ENCODE data around the gene CDK16.
A peak's percentile ranks its signal among the peaks of the same experiment; 100 is the strongest.

CDK16 gene

DNA sequence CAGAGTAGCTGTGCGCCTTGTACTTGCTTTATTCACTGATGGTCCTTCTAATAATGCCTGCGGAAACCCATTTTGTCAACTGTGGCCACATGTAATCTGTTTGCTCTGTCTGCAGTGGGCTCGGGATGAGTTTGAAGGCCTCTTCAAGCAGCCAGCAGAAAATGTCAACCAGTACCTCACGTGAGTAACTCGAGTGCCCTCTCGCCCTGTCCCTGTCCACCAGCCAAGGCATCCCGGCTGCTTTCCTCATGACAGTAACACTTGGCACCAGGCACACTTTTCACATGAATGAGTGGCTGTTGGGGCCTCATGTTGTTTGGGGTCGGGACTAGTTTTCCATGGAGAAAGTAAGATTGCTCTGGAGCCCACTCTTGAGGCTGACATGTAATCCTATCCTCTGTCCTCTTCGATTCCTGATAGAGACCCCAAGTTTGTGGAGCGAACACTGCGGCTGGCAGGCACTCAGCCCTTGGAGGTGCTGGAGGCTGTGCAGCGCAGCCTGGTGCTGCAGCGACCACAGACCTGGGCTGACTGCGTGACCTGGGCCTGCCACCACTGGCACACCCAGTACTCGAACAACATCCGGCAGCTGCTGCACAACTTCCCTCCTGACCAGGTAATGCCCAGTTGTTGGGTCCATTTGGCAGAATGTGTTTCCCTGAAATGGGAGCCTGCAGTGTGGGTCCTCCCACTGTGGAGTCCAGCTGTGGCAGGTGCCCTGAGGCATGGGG lies 8.8 kb upstream of the CDK16 start:
- no peak for DNase-seq

GRCh38 chrX:47210661-47211425 lies 7.6 kb upstream of the CDK16 start:
- no peak for DNase-seq

DNA sequence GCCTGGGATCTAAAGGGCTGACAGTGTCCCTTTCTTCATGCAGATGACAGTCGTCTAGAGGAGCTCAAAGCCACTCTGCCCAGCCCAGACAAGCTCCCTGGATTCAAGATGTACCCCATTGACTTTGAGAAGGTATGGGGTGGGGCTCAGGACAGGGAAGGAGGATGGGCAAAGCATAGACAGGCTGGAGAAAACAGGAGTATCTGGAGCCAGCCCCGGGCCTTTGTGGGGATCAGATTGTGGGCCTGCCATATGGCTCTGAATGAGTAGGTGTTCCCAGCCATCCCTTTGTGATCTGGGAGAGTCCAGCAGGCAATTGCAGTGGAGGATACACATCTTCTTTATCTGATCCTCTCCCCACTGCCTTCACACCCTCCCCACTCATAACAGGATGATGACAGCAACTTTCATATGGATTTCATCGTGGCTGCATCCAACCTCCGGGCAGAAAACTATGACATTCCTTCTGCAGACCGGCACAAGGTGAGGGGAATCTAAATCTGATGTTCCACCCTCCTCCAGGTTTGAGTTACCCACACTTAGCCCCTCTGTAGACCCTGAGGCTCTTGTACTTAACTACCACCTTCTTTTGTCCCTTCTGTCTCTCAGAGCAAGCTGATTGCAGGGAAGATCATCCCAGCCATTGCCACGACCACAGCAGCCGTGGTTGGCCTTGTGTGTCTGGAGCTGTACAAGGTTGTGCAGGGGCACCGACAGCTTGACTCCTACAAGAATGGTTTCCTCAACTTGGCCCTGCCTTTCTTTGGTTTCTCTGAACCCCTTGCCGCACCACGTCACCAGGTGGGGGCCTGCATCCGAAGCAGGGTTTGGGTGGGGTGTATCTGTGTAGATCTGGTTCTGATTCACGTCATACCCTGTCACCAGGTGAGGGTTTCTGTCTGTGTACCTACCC lies 5.8 kb upstream of the CDK16 start:
- no peak for DNase-seq

- DNase-seq, result no peak
Measured at GRCh38 chrX:47214435-47215077, 3.9 kb upstream of the CDK16 start.

DNA sequence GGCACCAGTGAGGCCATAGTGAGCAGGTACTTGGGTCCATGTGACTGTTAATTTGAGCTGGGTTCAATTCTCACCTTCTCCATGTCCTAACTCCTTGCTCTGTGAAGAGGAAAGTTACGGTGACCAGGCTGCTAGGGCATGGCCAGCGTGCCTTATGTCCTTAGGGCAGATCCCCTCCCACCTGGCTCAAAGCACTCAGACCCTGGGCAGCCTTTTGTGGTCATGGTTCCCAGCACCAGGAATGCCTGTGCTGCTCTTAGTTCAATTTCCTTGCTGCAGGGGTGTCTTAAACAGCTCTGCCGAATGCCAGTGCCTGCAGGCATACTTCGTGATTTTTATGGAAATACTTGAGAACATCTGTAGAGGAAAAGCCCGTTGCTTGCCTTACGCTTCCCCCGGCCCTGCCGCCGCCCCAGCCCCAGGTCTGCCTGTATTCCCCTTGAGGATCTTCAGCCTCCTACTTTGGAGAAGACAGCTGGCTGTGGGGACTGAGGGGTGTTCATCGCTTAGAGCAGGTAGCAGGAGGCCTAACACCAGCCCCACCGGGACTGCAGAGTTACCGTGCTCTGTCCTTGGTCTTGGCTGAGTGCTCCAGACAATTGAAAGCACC lies 3.1 kb upstream of the CDK16 start:
- DNase-seq, result no peak

GRCh38 chrX:47216393-47216925 lies 2.0 kb upstream of the CDK16 start:
- DNase-seq, result no peak

DNA sequence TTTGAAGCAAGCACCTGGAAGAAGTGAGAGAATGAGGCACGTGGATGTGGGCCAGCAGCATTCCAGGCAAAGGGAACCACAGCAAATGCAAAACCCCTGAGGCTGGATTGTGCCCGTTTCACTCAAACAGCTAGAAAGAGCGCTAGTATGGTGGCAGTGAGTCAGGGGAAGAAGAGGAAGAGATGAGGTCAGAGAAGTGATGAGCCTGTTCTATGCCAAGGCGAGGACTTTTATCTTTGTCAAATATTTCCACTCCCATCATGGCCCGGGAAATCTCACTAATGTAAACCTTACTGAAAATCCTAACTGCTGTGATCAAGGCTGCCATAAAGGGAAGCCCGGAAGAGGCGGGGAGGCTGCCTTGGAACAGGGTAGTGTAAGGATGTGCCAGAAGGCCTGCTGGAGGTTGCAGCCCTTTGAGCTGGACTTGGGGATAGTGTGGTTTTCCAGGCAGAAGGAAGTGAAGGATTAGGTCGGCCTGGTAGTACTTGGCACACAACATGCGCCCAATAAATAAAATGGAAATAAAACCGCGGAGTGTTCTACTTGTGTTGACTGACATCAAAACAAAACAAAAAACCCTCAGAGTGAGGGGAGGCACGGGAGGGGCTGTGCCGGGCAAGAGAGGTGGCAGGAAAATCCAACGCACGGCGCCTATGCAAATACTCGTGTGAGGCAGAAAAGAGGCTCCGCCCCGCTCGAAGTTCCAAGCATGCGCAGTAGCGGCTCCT lies 1.2 kb upstream of the CDK16 start:
- DNase-seq, result no peak

DNA sequence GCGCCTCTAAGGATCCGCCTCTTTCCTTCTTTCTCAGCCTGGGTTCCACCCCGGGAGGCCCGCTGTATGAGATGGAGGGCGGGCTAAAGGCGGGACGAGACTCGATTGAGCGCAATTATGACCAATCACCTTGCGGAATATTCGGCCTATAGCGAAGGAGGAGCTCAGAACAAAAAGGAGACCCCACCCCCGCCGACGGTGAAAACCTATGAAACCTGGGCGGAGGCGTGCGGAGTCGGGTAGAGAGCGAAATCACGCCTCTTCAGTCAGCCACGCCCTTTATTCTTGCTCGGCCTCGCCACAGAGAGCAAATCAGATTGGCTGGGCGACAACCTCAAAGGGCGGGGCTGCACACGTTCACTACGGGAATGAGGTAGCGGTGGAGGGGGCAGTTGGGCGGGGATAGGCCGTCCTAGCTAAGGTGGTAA lies 615 bp upstream of the CDK16 start:
- DNase-seq, result peak; percentile 71

- no peak for DNase-seq
Measured at GRCh38 chrX:47218920-47219815, 687 bp downstream of the CDK16 start.

GRCh38 chrX:47221756-47222155 lies 3.3 kb downstream of the CDK16 start:
- no peak for DNase-seq

- no peak for DNase-seq
Measured at GRCh38 chrX:47222751-47223350, 4.4 kb downstream of the CDK16 start.

GRCh38 chrX:47223476-47224250 lies 5.2 kb downstream of the CDK16 start:
- DNase-seq, result no peak

DNA sequence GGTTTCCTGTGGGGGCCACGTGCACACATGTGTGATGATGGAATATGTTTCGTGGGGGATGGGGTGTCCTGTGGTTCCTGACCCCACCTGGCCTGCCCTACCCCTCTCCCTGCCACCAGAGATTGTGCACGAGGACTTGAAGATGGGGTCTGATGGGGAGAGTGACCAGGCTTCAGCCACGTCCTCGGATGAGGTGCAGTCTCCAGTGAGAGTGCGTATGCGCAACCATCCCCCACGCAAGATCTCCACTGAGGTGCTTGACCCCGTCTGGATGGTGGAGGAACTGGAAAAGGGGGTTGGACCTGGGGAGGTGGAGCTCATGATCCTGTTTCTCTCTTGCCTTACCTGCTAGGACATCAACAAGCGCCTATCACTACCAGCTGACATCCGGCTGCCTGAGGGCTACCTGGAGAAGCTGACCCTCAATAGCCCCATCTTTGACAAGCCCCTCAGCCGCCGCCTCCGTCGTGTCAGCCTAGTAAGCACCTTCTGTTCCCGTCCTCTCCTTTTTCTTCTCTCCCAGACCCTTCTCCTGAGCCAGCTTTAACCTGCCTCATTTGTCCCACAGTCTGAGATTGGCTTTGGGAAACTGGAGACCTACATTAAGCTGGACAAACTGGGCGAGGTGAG lies 5.9 kb downstream of the CDK16 start:
- no peak for DNase-seq

GRCh38 chrX:47224896-47225290 lies 6.4 kb downstream of the CDK16 start:
- DNase-seq, result no peak

DNA sequence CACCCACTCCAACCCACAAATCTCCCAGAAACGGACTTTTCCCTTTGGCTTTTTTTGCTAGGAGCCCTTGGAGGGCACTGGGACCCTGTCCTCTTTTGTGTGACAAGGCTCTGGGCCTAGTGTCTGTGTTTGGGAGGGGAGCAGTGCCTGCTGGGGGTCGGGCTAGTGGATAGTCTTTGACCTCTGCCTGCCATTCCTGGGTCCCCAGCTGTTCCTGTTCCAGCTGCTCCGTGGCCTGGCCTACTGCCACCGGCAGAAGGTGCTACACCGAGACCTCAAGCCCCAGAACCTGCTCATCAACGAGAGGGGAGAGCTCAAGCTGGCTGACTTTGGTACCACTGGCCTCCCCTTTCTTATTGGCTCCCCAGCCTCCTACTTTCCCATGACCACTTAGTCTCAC lies 7.6 kb downstream of the CDK16 start:
- DNase-seq, result no peak

- no peak for DNase-seq
Measured at GRCh38 chrX:47226531-47227333, 8.3 kb downstream of the CDK16 start.

DNA sequence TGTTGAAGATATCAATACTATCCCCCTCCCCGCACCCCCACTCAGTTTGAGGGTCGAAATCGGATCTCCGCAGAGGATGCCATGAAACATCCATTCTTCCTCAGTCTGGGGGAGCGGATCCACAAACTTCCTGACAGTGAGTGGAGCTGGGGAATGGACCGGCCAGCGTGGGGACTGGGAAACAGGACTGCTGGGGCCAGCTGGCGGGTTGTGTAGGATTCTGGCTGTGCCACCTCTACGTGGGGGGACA lies 8.8 kb downstream of the CDK16 start:
- DNase-seq, result no peak

Data from KG1 (cell line).